GM12878 (cell line): ENCODE data around the gene ULK4. TPM values are rescaled to one million over a fixed set of nuclear protein-coding genes. Genes with fewer than 3 reads are reported as not detected.

ENCODE experiments used
- BACH1 ChIP-seq: fragments of 450-650 bp; IDR thresholded peaks from 2 replicates; pipeline ENCODE4 v1.6.1; 2017; ENCODE audit warnings: mild to moderate bottlenecking, borderline replicate concordance
- CTCF ChIP-seq, 3 experiments: IDR thresholded peaks in 2 of 3; conservative IDR thresholded peaks in 1 of 3; 2 replicates each; pipeline ENCODE4 v1.5.1; 2011; ENCODE audit warnings: low read depth in 3 of 3, low read length in 3 of 3, mild to moderate bottlenecking in 3 of 3, control low read depth in 2 of 3, moderate library complexity in 2 of 3, inconsistent platforms in 1 of 3, mixed read lengths in 1 of 3; ENCODE audit not compliant: control insufficient read depth in 2 of 3, insufficient read depth in 1 of 3; ENCODE audit errors: extremely low read depth in 1 of 3
- DPF2 ChIP-seq: fragments of 450-650 bp; IDR thresholded peaks from 2 replicates; pipeline ENCODE4 v1.6.1; 2017; ENCODE audit warnings: mild to moderate bottlenecking
- EED ChIP-seq: sonication (generic); IDR thresholded peaks from 2 replicates; pipeline ENCODE4 v1.6.1; 2016; ENCODE audit warnings: antibody characterized with exemption, low read depth
- ETV6 ChIP-seq, 2 experiments: fragments of 450-650 bp in 1 of 2; IDR thresholded peaks in 1 of 2; conservative IDR thresholded peaks in 1 of 2; 2 replicates each; pipeline ENCODE4 v1.6.1; 2014; ENCODE audit warnings: antibody characterized with exemption in 1 of 2, borderline replicate concordance in 1 of 2, low read depth in 1 of 2, mild to moderate bottlenecking in 1 of 2, moderate library complexity in 1 of 2
- FOS ChIP-seq: IDR thresholded peaks from 3 replicates; pipeline ENCODE4 v1.6.1; 2011; ENCODE audit warnings: borderline replicate concordance; ENCODE audit not compliant: insufficient read length; ENCODE audit errors: extremely low read depth
- JUND ChIP-seq: IDR thresholded peaks from 2 replicates; pipeline ENCODE4 v1.6.1; 2012; ENCODE audit warnings: low read depth, mild to moderate bottlenecking, low read length, improper control_type of control experiment, moderate library complexity
- MTA3 ChIP-seq: IDR thresholded peaks from 2 replicates; pipeline ENCODE4 v1.6.1; 2012; ENCODE audit warnings: low read length, inconsistent platforms, borderline replicate concordance
- MYC ChIP-seq: IDR thresholded peaks from 2 replicates; pipeline ENCODE4 v1.6.1; 2011; ENCODE audit warnings: mild to moderate bottlenecking, low read length, moderate library complexity, inconsistent platforms; ENCODE audit not compliant: insufficient read depth, insufficient replicate concordance, insufficient read length, severe bottlenecking
- NFIC ChIP-seq: IDR thresholded peaks from 2 replicates; pipeline ENCODE4 v1.6.1; 2012; ENCODE audit warnings: low read depth, mild to moderate bottlenecking, inconsistent platforms, low read length, moderate library complexity
- RFX5 ChIP-seq: IDR thresholded peaks from 2 replicates; pipeline ENCODE4 v1.6.1; 2011; ENCODE audit warnings: low read depth, low read length, improper control_type of control experiment
- SRF ChIP-seq, 2 experiments: IDR thresholded peaks; 2 replicates each; pipeline ENCODE4 v1.6.1; 2011; ENCODE audit warnings: low read depth in 2 of 2, low read length in 2 of 2, mild to moderate bottlenecking in 1 of 2, moderate library complexity in 1 of 2
- ZNF217 ChIP-seq: fragments of 450-650 bp; IDR thresholded peaks from 2 replicates; pipeline ENCODE4 v1.6.1; 2017; ENCODE audit warnings: antibody characterized with exemption, mild to moderate bottlenecking
- ZNF274 ChIP-seq: IDR thresholded peaks from one replicate; pipeline ENCODE4 v1.8.0; 2011; ENCODE audit not compliant: insufficient read length, insufficient read depth
- ZNF687 ChIP-seq: fragments of 450-650 bp; IDR thresholded peaks from 2 replicates; pipeline ENCODE4 v1.6.1; 2017; ENCODE audit warnings: mild to moderate bottlenecking, moderate library complexity
- polyA plus RNA-seq, 11 experiments: library from polyadenylated mRNA; depleted of rRNA in 4 of 11; unstranded in 6 of 11; stranded (reverse) in 5 of 11; fragments of >200 nt; fragmentation: Nextera tagmentation in 4 of 11; fragmentation: Illumina TruSeq in 1 of 11; extraction: Ambion mirVana in 4 of 11; extraction: Trizol in 1 of 11; gene quantifications; 1 replicate in 1 of 11; 2 replicates in 10 of 11; pipeline versions ENCODE4 v1.2.1 to v1.2.3, GENCODE V29; 2011 to 2016; ENCODE audit warnings: inconsistent platforms in 2 of 11, missing spikeins in 2 of 11, low read depth in 1 of 11
- total RNA-seq, 4 experiments: library from RNA; depleted of rRNA in 3 of 4; stranded (reverse); fragments of >200 nt in 3 of 4; fragmentation: Illumina TruSeq in 1 of 4; extraction: Trizol in 1 of 4; gene quantifications; 2 replicates each; pipeline versions ENCODE4 v1.2.1 to v1.2.3, GENCODE V29; 2013 to 2021
- TF ChIP-seq, protein P1 (sequence below): fragments of 450-650 bp; IDR thresholded peaks from 2 replicates; pipeline ENCODE4 v1.6.1; 2018; ENCODE audit warnings: borderline replicate concordance, mild to moderate bottlenecking; ENCODE audit not compliant: partially characterized antibody
- TF ChIP-seq, protein P2 (sequence below): fragments of 150-350 bp; IDR thresholded peaks from 2 replicates; pipeline ENCODE4 v1.6.1; 2014; ENCODE audit warnings: mild to moderate bottlenecking, low read depth, low read length

Gene ULK4
- total and polyA plus RNA-seq, 10 of the 15 experiments (the other 5 are each of a cell fraction or from before 2014, with no cell fraction given), result 3.5 to 7.6 (median 6.3) TPM

- TF ChIP-seq ZNF687 (no peak), ZNF274 (no peak), MYC (no peak), ETV6 (conservative IDR thresholded peaks at IDR 0.05 in 1 of 2, IDR thresholded peaks at IDR 0.05 in 1 of 2; ENCODE audit: borderline replicate concordance in 1 of 2, low read depth in 1 of 2) (peak in 1 of 2 experiments; percentile 70; a peak in 1 of 4 replicates), RFX5 (peak; percentile 30; the same call in 1 of the 2 replicates), DPF2 (no peak), CTCF (IDR thresholded peaks at IDR 0.05 in 2 of 3, conservative IDR thresholded peaks at IDR 0.05 in 1 of 3; ENCODE audit: control insufficient read depth in 2 of 3, extremely low read depth in 1 of 3, insufficient read depth in 1 of 3, low read depth in 3 of 3, low read length in 3 of 3) (no peak), ZNF217 (no peak), SRF (IDR thresholded peaks at IDR 0.05; ENCODE audit: low read depth in 2 of 2, low read length in 2 of 2) (0 out of 4 replicates have a peak, but pooled peaks of 1 of the 2 experiments have one; percentile 52), MTA3 (no peak), BACH1 (0 out of 2 replicates have a peak, but pooled peaks have one; percentile 29), FOS (no peak), EED (no peak; the same call in 1 of the 2 replicates), JUND (peak; percentile 100), NFIC (0 out of 2 replicates have a peak, but pooled peaks have one; percentile 4)
- TF ChIP-seq, protein P1, sequence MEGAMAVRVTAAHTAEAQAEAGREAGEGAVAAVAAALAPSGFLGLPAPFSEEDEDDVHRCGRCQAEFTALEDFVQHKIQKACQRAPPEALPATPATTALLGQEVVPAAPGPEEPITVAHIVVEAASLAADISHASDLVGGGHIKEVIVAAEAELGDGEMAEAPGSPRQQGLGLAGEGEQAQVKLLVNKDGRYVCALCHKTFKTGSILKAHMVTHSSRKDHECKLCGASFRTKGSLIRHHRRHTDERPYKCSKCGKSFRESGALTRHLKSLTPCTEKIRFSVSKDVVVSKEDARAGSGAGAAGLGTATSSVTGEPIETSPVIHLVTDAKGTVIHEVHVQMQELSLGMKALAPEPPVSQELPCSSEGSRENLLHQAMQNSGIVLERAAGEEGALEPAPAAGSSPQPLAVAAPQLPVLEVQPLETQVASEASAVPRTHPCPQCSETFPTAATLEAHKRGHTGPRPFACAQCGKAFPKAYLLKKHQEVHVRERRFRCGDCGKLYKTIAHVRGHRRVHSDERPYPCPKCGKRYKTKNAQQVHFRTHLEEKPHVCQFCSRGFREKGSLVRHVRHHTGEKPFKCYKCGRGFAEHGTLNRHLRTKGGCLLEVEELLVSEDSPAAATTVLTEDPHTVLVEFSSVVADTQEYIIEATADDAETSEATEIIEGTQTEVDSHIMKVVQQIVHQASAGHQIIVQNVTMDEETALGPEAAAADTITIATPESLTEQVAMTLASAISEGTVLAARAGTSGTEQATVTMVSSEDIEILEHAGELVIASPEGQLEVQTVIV, result peak; percentile 93
- TF ChIP-seq, protein P2, sequence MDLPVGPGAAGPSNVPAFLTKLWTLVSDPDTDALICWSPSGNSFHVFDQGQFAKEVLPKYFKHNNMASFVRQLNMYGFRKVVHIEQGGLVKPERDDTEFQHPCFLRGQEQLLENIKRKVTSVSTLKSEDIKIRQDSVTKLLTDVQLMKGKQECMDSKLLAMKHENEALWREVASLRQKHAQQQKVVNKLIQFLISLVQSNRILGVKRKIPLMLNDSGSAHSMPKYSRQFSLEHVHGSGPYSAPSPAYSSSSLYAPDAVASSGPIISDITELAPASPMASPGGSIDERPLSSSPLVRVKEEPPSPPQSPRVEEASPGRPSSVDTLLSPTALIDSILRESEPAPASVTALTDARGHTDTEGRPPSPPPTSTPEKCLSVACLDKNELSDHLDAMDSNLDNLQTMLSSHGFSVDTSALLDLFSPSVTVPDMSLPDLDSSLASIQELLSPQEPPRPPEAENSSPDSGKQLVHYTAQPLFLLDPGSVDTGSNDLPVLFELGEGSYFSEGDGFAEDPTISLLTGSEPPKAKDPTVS, result no peak
These were observed at the start of gene ULK4 (continued) for GRCh38 chr3:41961751-41962679.
